A549 (cell line): ENCODE measurements around the gene EML1. TPM values are rescaled to one million over a fixed set of nuclear protein-coding genes. Genes with fewer than 3 reads are reported as not detected.

Source experiments
- ATAC-seq, 2 experiments: fragments of 200-7000 bp in 1 of 2; fragments of >200 bp in 1 of 2; cut with Nextera tagmentation in 1 of 2; cut with Tn5 transposase in 1 of 2; 3 replicates each; pipeline versions ENCODE4 v1.8.0 to v1.9.1; 2018 to 2020; ENCODE audit warnings: mild to moderate bottlenecking in 1 of 2, moderate library complexity in 1 of 2
- CTCF ChIA-PET: fragments of 300-600 bp; sonication (Branson Sonifier 250); formaldehyde crosslinking; extraction: SDS; loops from one replicate; lab custom pipeline; 2021; ENCODE audit warnings: antibody characterized with exemption, inconsistent platforms; lab: Yijun Ruan, JAX
- POLR2A ChIA-PET: fragments of 350-600 bp; formaldehyde crosslinking; extraction: SDS; loops from one replicate; lab custom pipeline; 2021; ENCODE audit warnings: antibody characterized with exemption, inconsistent platforms; lab: Yijun Ruan, JAX
- DNase-seq, 2 experiments: peaks; one replicate each; pipeline versions ENCODE4 v3.0.0 to v3.0.0-alpha.2; 2011 to 2016; ENCODE audit warnings: low read depth in 1 of 2, low spot score in 1 of 2
- FAIRE-seq: peaks from 2 replicates; lab custom pipeline; 2011; peaks lifted over from hg19 to GRCh38; lab: Jason Lieb, UNC
- H3K27ac ChIP-seq, 2 experiments: fragments of >200 bp; sonication (Bioruptor Twin); formaldehyde crosslinking; 3 replicates each; pipeline ENCODE4 v1.5.1; 2016 to 2017
- H3K4me1 ChIP-seq: fragments of >200 bp; sonication (Bioruptor Twin); formaldehyde crosslinking; 3 replicates; pipeline ENCODE4 v1.6.1; 2016
- H3K4me2 ChIP-seq: fragments of >200 bp; sonication (Bioruptor Twin); formaldehyde crosslinking; 3 replicates; pipeline ENCODE4 v1.6.1; 2016
- H3K4me3 ChIP-seq: fragments of >200 bp; sonication (Bioruptor Twin); formaldehyde crosslinking; 3 replicates; pipeline ENCODE4 v1.5.1; 2016
- H3K9me3 ChIP-seq: fragments of >200 bp; sonication (Bioruptor Twin); formaldehyde crosslinking; 3 replicates; pipeline ENCODE4 v1.6.1; 2016
- ATOH8 ChIP-seq: fragments of 250-450 bp; sonication (Bioruptor Pico); IDR thresholded peaks from 2 replicates; pipeline ENCODE4 v1.5.0; 2020; ENCODE audit warnings: low read depth, mild to moderate bottlenecking, moderate library complexity
- BHLHE40 ChIP-seq: IDR thresholded peaks from 2 replicates; pipeline ENCODE4 v1.6.1; 2012; ENCODE audit warnings: low read depth, low read length, inconsistent platforms
- CEBPB ChIP-seq, 2 experiments: fragments of >200 bp in 1 of 2; sonication (Bioruptor Twin) in 1 of 2; formaldehyde crosslinking in 1 of 2; IDR thresholded peaks; 2 replicates each; pipeline ENCODE4 v1.6.1; 2012 to 2016
- EHMT2 ChIP-seq: fragments of 200-600 bp; sonication (generic); IDR thresholded peaks from 2 replicates; pipeline ENCODE4 v1.6.1; 2016; ENCODE audit warnings: antibody characterized with exemption, low read depth, mild to moderate bottlenecking, moderate library complexity
- ELK1 ChIP-seq: fragments of 150-350 bp; IDR thresholded peaks from 2 replicates; pipeline ENCODE4 v1.6.1; 2014; ENCODE audit warnings: low read depth, mild to moderate bottlenecking, low read length
- EP300 ChIP-seq, 2 experiments: fragments of >200 bp; sonication (Bioruptor Twin); formaldehyde crosslinking; IDR thresholded peaks; 2 replicates in 1 of 2; 3 replicates in 1 of 2; pipeline ENCODE4 v1.6.1; 2016 to 2017
- ESRRA ChIP-seq: fragments of 150-350 bp; IDR thresholded peaks from 2 replicates; pipeline ENCODE4 v1.6.1; 2014; ENCODE audit warnings: mild to moderate bottlenecking, low read length, borderline replicate concordance
- FOXS1 ChIP-seq: fragments of 250-450 bp; sonication (Bioruptor Pico); IDR thresholded peaks from 2 replicates; pipeline ENCODE4 v1.5.0; 2020; ENCODE audit warnings: mild to moderate bottlenecking, moderate library complexity
- HMGXB4 ChIP-seq: fragments of 250-450 bp; sonication (Bioruptor Pico); IDR thresholded peaks from 2 replicates; pipeline ENCODE4 v1.5.0; 2021; ENCODE audit warnings: mild to moderate bottlenecking, moderate library complexity, borderline replicate concordance
- PBX3 ChIP-seq: IDR thresholded peaks from 2 replicates; pipeline ENCODE4 v1.6.1; 2012
- POLR2A ChIP-seq: IDR thresholded peaks from 2 replicates; pipeline ENCODE4 v1.6.1; 2012; ENCODE audit warnings: mild to moderate bottlenecking, low read length
- RAD21 ChIP-seq, 2 experiments: fragments of >200 bp in 1 of 2; sonication (Bioruptor Twin) in 1 of 2; formaldehyde crosslinking in 1 of 2; IDR thresholded peaks in 1 of 2; conservative IDR thresholded peaks in 1 of 2; 2 replicates in 1 of 2; 3 replicates in 1 of 2; pipeline ENCODE4 v1.6.1; 2012 to 2018; ENCODE audit warnings: inconsistent platforms in 1 of 2
- RFX5 ChIP-seq: fragments of 450-650 bp; IDR thresholded peaks from 2 replicates; pipeline ENCODE4 v1.7.1; 2014; ENCODE audit warnings: antibody characterized with exemption, mild to moderate bottlenecking, moderate library complexity
- ZC3H11A ChIP-seq: fragments of 450-650 bp; IDR thresholded peaks from 2 replicates; pipeline ENCODE4 v1.6.1; 2014; ENCODE audit warnings: antibody characterized with exemption, mild to moderate bottlenecking
- ZNF302 ChIP-seq: fragments of 250-450 bp; sonication (Bioruptor Pico); IDR thresholded peaks from 2 replicates; pipeline ENCODE4 v1.9.0; 2021; ENCODE audit warnings: inconsistent platforms, mild to moderate bottlenecking, moderate library complexity
- whole genome bisulfite sequencing: methylation state at CpG from one replicate; pipeline ENCODE4 v1.1.6; 2017; ENCODE audit errors: missing lambda C conversion rate; 5-methylcytosine and 5-hydroxymethylcytosine counted together
- polyA plus RNA-seq, 4 experiments: library from polyadenylated mRNA; depleted of rRNA in 3 of 4; stranded (reverse); fragments of >200 nt; fragmentation: RNase III in 1 of 4; extraction: RNeasy Plus Mini Kit Qiagen cat#74134 plus additional on column Dnase treatment in 1 of 4; gene quantifications; 2 replicates in 3 of 4; 3 replicates in 1 of 4; pipeline ENCODE4 v1.2.3, GENCODE V29; 2011 to 2017
- TF ChIP-seq, protein P1 (sequence below): fragments of >200 bp; sonication (Bioruptor Twin); formaldehyde crosslinking; IDR thresholded peaks from 3 replicates; pipeline ENCODE4 v1.5.1; 2016
- TF ChIP-seq, protein P2 (sequence below): IDR thresholded peaks from 2 replicates; pipeline ENCODE4 v1.6.1; 2012; ENCODE audit warnings: low read depth, borderline replicate concordance

Gene EML1
- polyA plus RNA-seq, 2 of the 4 experiments (the other 2 are of a cell fraction) = 29.7 to 30.8 TPM

DNA sequence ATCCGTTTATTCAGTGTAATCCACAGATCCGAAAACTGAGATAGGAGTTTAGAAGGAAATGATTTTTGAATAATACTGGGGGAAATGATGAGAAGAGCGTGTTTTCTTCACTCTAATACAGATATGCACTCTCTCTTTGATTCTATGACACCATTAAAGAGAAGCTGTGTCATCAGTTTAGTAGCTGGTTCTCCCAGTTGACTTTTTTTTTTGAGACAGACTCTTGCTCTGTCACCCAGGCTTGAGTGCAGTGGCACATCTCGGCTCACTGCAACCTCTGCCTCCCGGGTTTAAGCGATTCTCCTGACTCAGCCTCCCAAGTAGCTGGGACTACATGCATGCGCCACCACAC is 48.4 kb upstream of the EML1 start (continued):
- TF ChIP-seq ATOH8 (CRISPR knock-in tag) (no peak), POLR2A (no peak), ELK1 (no peak), FOXS1 (CRISPR knock-in tag) (no peak), ESRRA (no peak), RFX5 (no peak)

DNA sequence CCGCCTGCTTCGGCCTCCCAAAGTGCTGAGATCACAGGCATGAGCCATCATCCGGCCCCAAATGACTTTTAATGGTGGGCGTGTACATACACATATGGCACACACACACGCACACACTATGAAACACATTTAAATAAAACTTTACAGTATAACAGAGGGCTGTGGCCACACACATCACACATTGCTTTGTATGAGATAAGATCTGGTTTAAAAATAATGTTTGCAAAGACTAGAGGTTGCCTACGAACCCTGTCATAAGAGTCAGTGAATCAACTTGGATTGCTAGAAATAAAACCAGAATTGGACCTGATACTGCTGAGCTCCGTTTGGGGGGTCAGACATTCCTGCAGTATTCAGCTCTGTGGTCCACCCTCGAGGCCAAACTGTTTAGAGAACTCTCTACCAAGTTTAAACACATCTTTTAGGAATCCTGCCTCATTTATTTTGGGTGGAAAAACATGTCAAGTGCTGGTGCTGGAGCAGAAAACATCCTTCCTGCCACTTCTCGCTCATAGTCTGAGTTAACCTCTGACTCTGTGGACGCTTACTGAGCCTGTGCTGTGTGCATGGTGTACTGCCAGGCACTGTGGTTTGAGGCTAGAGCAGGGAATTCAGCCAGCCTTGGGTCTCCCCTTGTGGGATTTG is 47.8 kb upstream of the EML1 start:
- peaks cover 17% of the 10 kb centered on the region for H3K4me1 ChIP-seq
- H3K9me3 ChIP-seq = no peaks in the 10 kb centered on the region
- TF ChIP-seq ZNF302 (no peak), HMGXB4 (CRISPR knock-in tag) (no peak), BHLHE40 (no peak), RAD21 (conservative IDR thresholded peaks at IDR 0.05 in 1 of 2, IDR thresholded peaks at IDR 0.05 in 1 of 2) (no peak), PBX3 (no peak)
- TF ChIP-seq, protein P1, sequence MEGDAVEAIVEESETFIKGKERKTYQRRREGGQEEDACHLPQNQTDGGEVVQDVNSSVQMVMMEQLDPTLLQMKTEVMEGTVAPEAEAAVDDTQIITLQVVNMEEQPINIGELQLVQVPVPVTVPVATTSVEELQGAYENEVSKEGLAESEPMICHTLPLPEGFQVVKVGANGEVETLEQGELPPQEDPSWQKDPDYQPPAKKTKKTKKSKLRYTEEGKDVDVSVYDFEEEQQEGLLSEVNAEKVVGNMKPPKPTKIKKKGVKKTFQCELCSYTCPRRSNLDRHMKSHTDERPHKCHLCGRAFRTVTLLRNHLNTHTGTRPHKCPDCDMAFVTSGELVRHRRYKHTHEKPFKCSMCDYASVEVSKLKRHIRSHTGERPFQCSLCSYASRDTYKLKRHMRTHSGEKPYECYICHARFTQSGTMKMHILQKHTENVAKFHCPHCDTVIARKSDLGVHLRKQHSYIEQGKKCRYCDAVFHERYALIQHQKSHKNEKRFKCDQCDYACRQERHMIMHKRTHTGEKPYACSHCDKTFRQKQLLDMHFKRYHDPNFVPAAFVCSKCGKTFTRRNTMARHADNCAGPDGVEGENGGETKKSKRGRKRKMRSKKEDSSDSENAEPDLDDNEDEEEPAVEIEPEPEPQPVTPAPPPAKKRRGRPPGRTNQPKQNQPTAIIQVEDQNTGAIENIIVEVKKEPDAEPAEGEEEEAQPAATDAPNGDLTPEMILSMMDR = no peak
- TF ChIP-seq, protein P2, sequence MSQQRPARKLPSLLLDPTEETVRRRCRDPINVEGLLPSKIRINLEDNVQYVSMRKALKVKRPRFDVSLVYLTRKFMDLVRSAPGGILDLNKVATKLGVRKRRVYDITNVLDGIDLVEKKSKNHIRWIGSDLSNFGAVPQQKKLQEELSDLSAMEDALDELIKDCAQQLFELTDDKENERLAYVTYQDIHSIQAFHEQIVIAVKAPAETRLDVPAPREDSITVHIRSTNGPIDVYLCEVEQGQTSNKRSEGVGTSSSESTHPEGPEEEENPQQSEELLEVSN = no peak
- 81% methylated on average over 10 of the region's 10 CpGs for WGBS
- ATAC-seq (no peak), FAIRE-seq (no peak), DNase-seq (no peak)
- no peak overlapping the region for H3K4me2 ChIP-seq
- POLR2A ChIA-PET = no interaction called here
- H3K27ac ChIP-seq = no peak overlapping the region
- H3K4me3 ChIP-seq = no peak overlapping the region
- CTCF ChIA-PET = interaction anchor here (0.8 to 20.7 kb wide), 5 partner anchors 11 to 29 kb away, joined by 3 to 263 read pairs (median 3); no protein-coding TSS in a partner anchor

- Histone ChIP-seq H3K4me1 (peaks cover 23% of the 10 kb centered on the region), H3K4me3 (no peak overlapping the region), H3K4me2 (peak overlapping the region; percentile 59), H3K9me3 (no peaks in the 10 kb centered on the region), H3K27ac (peak overlapping the region; percentile 59 to 82)
- WGBS = 72% methylated on average over 7 of the region's 7 CpGs
- FAIRE-seq (no peak), ATAC-seq (peak in 1 of 2 experiments; percentile 5; a peak in 1 of 6 replicates), DNase-seq (no peak)
- ChIA-PET CTCF (interaction anchor here (1.0 to 20.7 kb wide), 5 partner anchors 13 to 139 kb away, joined by 3 to 263 read pairs (median 3); partner anchors contain the start of gene EML1), POLR2A (interaction anchor here (0.6 to 0.9 kb wide), 2 partner anchors 16 to 46 kb away, joined by 3 to 6 read pairs; partner anchors contain the start of gene EML1)
- TF ChIP-seq, protein P2 = no peak
- TF ChIP-seq EHMT2 (no peak), ZC3H11A (no peak), CEBPB (IDR thresholded peaks at IDR 0.05) (no peak), ATOH8 (CRISPR knock-in tag) (no peak), EP300 (IDR thresholded peaks at IDR 0.05) (no peak)
Measured at GRCh38 chr14:99747167-99747566, 46.0 kb upstream of the EML1 start.
